Ovary (tissue), 3 donors: ENCODE results near the gene NKAP.

Experiments
- EP300 ChIP-seq: sonication (generic); formaldehyde crosslinking; IDR thresholded peaks from one replicate; pipeline ENCODE4 v1.6.1; 2017; ENCODE audit warnings: antibody characterized with exemption
- POLR2A ChIP-seq: fragments of 450-650 bp; IDR thresholded peaks from one replicate; pipeline ENCODE4 v1.6.1; 2017; ENCODE audit warnings: antibody characterized with exemption, mild to moderate bottlenecking, moderate library complexity
- TF ChIP-seq, protein P1 (sequence below), 3 donors: fragments of 450-650 bp in 2 of 3; fragments of 200-600 bp in 1 of 3; IDR thresholded peaks; one replicate each; pipeline versions ENCODE4 v1.5.1 to v1.8.0; 2016 to 2022; ENCODE audit warnings: antibody characterized with exemption in 3 of 3, mild to moderate bottlenecking in 1 of 3
- donor health status: DM: no; HTN: no; CAD: no.

DNA sequence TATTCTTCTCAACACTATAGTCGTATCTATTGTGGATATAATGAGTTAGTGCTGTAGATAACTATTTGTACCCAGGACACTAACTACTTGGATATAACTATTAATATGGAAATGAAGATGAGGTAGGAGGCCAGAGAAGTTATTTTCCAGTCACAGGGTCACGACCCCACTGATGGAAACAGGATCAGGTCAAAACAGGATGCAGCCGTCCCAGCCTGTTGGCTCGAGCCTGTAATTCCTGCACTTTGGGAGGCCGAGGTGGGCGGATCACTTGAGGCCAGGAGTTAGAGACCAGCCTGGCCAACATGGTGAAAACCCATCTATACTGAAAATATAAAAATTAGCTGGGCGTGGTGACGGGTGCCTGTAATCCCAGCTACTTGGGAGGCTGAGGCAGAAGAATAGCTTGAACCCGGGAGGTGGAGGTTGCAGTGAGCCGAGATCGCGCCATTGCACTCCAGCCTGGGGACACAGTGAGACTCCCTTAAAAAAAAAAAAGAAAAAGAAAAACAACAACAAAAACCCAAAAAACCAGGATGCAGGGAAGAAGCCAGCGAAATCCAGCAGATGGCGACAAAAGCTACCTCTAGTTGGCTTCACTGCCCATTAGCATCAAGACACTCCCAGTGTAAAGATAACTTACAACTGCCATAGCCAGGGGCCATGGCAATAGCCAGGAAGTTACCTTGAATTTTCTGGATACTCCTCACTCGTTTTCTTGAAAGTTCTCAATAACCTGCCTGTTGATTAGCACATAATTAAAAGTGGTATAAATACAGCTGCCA lies 37.9 kb upstream of the NKAP start:
- TF ChIP-seq, protein P1, sequence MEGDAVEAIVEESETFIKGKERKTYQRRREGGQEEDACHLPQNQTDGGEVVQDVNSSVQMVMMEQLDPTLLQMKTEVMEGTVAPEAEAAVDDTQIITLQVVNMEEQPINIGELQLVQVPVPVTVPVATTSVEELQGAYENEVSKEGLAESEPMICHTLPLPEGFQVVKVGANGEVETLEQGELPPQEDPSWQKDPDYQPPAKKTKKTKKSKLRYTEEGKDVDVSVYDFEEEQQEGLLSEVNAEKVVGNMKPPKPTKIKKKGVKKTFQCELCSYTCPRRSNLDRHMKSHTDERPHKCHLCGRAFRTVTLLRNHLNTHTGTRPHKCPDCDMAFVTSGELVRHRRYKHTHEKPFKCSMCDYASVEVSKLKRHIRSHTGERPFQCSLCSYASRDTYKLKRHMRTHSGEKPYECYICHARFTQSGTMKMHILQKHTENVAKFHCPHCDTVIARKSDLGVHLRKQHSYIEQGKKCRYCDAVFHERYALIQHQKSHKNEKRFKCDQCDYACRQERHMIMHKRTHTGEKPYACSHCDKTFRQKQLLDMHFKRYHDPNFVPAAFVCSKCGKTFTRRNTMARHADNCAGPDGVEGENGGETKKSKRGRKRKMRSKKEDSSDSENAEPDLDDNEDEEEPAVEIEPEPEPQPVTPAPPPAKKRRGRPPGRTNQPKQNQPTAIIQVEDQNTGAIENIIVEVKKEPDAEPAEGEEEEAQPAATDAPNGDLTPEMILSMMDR (IDR thresholded peaks at IDR 0.05) = no peak
- TF ChIP-seq POLR2A = no peak
- no peak for TF ChIP-seq EP300
